MM.1S (cell line): ENCODE data around the gene DDX28.

Source experiments
- EZH2phosphoT487 ChIP-seq: fragments of 300-600 bp; sonication (generic); IDR thresholded peaks from 2 replicates; pipeline ENCODE4 v1.6.1; 2018; ENCODE audit warnings: antibody characterized with exemption, low read length
- TF ChIP-seq, protein P1 (sequence below): fragments of 300-600 bp; sonication (generic); IDR thresholded peaks from 2 replicates; pipeline ENCODE4 v1.5.1; 2016; ENCODE audit warnings: antibody characterized with exemption, low read length, mixed read lengths

DNA sequence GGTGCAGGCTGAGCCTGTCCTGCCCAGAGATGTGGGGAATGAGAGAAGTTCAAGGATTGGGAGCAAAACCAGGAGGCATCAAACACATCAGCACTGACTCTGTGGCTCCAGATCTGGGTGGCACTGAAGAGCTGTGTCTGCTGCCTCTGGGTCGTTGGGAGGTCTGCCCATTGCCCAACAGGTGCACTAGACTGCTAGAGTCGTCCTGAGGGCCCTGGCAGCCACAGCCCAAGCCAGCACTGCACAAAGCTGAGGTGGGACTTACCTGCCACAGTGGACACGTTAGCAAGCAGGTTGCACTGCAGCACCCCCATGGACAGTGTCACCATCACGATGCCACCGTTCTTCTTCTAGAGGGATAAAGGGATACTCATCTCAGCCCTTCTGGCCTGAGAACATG, 46.0 kb downstream of the DDX28 start:
- TF ChIP-seq, protein P1, sequence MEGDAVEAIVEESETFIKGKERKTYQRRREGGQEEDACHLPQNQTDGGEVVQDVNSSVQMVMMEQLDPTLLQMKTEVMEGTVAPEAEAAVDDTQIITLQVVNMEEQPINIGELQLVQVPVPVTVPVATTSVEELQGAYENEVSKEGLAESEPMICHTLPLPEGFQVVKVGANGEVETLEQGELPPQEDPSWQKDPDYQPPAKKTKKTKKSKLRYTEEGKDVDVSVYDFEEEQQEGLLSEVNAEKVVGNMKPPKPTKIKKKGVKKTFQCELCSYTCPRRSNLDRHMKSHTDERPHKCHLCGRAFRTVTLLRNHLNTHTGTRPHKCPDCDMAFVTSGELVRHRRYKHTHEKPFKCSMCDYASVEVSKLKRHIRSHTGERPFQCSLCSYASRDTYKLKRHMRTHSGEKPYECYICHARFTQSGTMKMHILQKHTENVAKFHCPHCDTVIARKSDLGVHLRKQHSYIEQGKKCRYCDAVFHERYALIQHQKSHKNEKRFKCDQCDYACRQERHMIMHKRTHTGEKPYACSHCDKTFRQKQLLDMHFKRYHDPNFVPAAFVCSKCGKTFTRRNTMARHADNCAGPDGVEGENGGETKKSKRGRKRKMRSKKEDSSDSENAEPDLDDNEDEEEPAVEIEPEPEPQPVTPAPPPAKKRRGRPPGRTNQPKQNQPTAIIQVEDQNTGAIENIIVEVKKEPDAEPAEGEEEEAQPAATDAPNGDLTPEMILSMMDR, result no peak
- no peak for TF ChIP-seq EZH2phosphoT487
